Ishikawa (cell line): Measurements from ENCODE around the gene GRM5.

Source experiments
- CEBPB ChIP-seq: IDR thresholded peaks from 2 replicates; pipeline ENCODE4 v1.6.1; 2012
- CREB1 ChIP-seq: IDR thresholded peaks from 2 replicates; pipeline ENCODE4 v1.6.1; 2012; ENCODE audit warnings: low read depth
- EGR1 ChIP-seq: IDR thresholded peaks from 2 replicates; pipeline ENCODE4 v1.6.1; 2012
- EP300 ChIP-seq: IDR thresholded peaks from 2 replicates; pipeline ENCODE4 v1.6.1; 2012; ENCODE audit warnings: borderline replicate concordance
- MAX ChIP-seq: IDR thresholded peaks from 2 replicates; pipeline ENCODE4 v1.6.1; 2012
- NFIC ChIP-seq: IDR thresholded peaks from 2 replicates; pipeline ENCODE4 v1.6.1; 2012
- RAD21 ChIP-seq: IDR thresholded peaks from 2 replicates; pipeline ENCODE4 v1.6.1; 2012; ENCODE audit warnings: low read depth
- TAF1 ChIP-seq: IDR thresholded peaks from 2 replicates; pipeline ENCODE4 v1.6.1; 2012; ENCODE audit warnings: low read depth, mild to moderate bottlenecking
- TEAD4 ChIP-seq: IDR thresholded peaks from 2 replicates; pipeline ENCODE4 v1.6.1; 2012
- YY1 ChIP-seq: IDR thresholded peaks from 2 replicates; pipeline ENCODE4 v1.6.1; 2012; ENCODE audit warnings: low read depth
- ZBTB7A ChIP-seq: IDR thresholded peaks from 2 replicates; pipeline ENCODE4 v1.6.1; 2012; ENCODE audit warnings: low read depth
- TF ChIP-seq, protein P1 (sequence below): IDR thresholded peaks from 2 replicates; pipeline ENCODE4 v1.6.1; 2012; ENCODE audit warnings: low read depth, mild to moderate bottlenecking

GRCh38 chr11:88739524-88739923 is 326.3 kb downstream of the GRM5 start:
- TF ChIP-seq CREB1, result no peak
- no peak for TF ChIP-seq TAF1
- TF ChIP-seq TEAD4, result no peak
- TF ChIP-seq MAX, result no peak
- no peak for TF ChIP-seq RAD21
- no peak for TF ChIP-seq YY1
- TF ChIP-seq CEBPB, result no peak
- no peak for TF ChIP-seq NFIC
- no peak for TF ChIP-seq ZBTB7A
- TF ChIP-seq, protein P1, sequence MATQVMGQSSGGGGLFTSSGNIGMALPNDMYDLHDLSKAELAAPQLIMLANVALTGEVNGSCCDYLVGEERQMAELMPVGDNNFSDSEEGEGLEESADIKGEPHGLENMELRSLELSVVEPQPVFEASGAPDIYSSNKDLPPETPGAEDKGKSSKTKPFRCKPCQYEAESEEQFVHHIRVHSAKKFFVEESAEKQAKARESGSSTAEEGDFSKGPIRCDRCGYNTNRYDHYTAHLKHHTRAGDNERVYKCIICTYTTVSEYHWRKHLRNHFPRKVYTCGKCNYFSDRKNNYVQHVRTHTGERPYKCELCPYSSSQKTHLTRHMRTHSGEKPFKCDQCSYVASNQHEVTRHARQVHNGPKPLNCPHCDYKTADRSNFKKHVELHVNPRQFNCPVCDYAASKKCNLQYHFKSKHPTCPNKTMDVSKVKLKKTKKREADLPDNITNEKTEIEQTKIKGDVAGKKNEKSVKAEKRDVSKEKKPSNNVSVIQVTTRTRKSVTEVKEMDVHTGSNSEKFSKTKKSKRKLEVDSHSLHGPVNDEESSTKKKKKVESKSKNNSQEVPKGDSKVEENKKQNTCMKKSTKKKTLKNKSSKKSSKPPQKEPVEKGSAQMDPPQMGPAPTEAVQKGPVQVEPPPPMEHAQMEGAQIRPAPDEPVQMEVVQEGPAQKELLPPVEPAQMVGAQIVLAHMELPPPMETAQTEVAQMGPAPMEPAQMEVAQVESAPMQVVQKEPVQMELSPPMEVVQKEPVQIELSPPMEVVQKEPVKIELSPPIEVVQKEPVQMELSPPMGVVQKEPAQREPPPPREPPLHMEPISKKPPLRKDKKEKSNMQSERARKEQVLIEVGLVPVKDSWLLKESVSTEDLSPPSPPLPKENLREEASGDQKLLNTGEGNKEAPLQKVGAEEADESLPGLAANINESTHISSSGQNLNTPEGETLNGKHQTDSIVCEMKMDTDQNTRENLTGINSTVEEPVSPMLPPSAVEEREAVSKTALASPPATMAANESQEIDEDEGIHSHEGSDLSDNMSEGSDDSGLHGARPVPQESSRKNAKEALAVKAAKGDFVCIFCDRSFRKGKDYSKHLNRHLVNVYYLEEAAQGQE, result no peak
- no peak for TF ChIP-seq EGR1
- no peak for TF ChIP-seq EP300
